NCI-H510A treated with DMSO at 0.1 percent for 48 hours (cell line): Measurements from ENCODE around the gene EXOC3.
A peak's percentile ranks its signal among the peaks of the same experiment; 100 is the strongest.
"Not testable (repeated sequence)": the region's sequence is repeated elsewhere in the genome, so short reads cannot be mapped to it uniquely, and the experiment has no call there.

ENCODE experiments used
- DNase-seq: peaks from one replicate; lab custom pipeline; 2025; lab: John Stamatoyannopoulos, UW

Gene EXOC3

GRCh38 chr5:442335-443238 is at the start of gene EXOC3:
Gene EXOC3 (plus strand): TSS chr5:443176. CDS start chr5:446206, 3,030 bp downstream.
- peak; percentile 91 for DNase-seq

GRCh38 chr5:393846-394275 is 49.1 kb upstream of the EXOC3 start:
- DNase-seq: no peak

GRCh38 chr5:394671-395155 is 48.3 kb upstream of the EXOC3 start:
- DNase-seq: no peak

- no peak for DNase-seq
These were observed 47.6 kb upstream of the EXOC3 start for GRCh38 chr5:395156-395920.

- DNase-seq: no peak
These were observed 47.0 kb upstream of the EXOC3 start for GRCh38 chr5:395921-396530.

GRCh38 chr5:396531-396961 is 46.4 kb upstream of the EXOC3 start:
- DNase-seq: no peak

GRCh38 chr5:398141-398474 is 44.9 kb upstream of the EXOC3 start:
- DNase-seq: not testable (repeated sequence)

GRCh38 chr5:398475-399295 is 44.3 kb upstream of the EXOC3 start:
- peak; percentile 67 for DNase-seq

GRCh38 chr5:399296-400281 is 43.4 kb upstream of the EXOC3 start:
- peak; percentile 99 for DNase-seq

- DNase-seq: peak; percentile 99
These were observed 42.5 kb upstream of the EXOC3 start for GRCh38 chr5:400282-401145.

GRCh38 chr5:401146-402034 is 41.6 kb upstream of the EXOC3 start:
- no peak for DNase-seq

- not testable (repeated sequence) for DNase-seq
These were observed 40.8 kb upstream of the EXOC3 start for GRCh38 chr5:402219-402614.

- DNase-seq: no peak
These were observed 40.2 kb upstream of the EXOC3 start for GRCh38 chr5:402615-403359.

GRCh38 chr5:403995-404394 is 39.0 kb upstream of the EXOC3 start:
- no peak for DNase-seq

GRCh38 chr5:404666-405241 is 38.2 kb upstream of the EXOC3 start:
- DNase-seq: no peak

GRCh38 chr5:405421-405820 is 37.6 kb upstream of the EXOC3 start:
- DNase-seq: no peak

GRCh38 chr5:406041-406440 is 36.9 kb upstream of the EXOC3 start:
- no peak for DNase-seq
